Left renal pelvis (tissue), 4 donors: Measurements from ENCODE around the gene RNU1-4. TPM values are rescaled to one million over a fixed set of nuclear protein-coding genes. Genes with fewer than 3 reads are reported as not detected.
"Not testable (repeated sequence)": the region's sequence is repeated elsewhere in the genome, so short reads cannot be mapped to it uniquely, and the experiment has no call there.

Source experiments
- DNase-seq, 4 donors: peaks; one replicate each; pipeline ENCODE4 v3.0.0-alpha.2; 2013; ENCODE audit warnings: low read depth in 4 of 4, low spot score in 3 of 4
- polyA plus RNA-seq, 4 donors: library from polyadenylated mRNA; unstranded; fragments of 120-200 nt; gene quantifications; one replicate each; pipeline ENCODE4 v1.2.1, GENCODE V29; 2013; ENCODE audit not compliant: insufficient read length in 4 of 4

RNU1-4 gene
- polyA plus RNA-seq, 4 donors: not detected

DNA sequence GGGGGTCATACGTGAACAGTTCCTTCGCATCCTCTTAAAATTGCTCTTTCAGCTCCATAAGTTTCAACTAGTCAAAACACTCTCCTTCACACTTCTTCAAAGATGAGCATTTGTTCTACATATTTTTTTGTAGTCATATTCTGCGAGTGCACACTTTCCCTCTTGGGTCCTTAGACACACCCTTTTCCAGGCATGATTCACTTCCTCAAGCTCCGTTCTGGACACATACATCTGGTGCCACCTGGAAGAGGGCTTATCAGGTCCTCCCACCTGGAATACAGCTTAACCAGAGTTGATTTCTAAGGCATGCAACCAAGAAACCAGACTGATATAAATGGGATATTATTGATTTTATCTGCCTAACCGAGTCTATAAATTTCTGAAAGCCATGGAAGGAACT is 47.4 kb downstream of the RNU1-4 start:
- not testable (repeated sequence) for DNase-seq

Other genes with a start within 250 kb of the RNU1-4 start
- gene RNU1-1, start 226.2 kb upstream of the RNU1-4 start, polyA plus RNA-seq: not detected
- 100 to 1,000 TPM in 1 of 4 donors, 10 to 100 TPM in 3; 76.0 to 161 (median 88.4) TPM for gene NBPF1, start 127.0 kb upstream of the RNU1-4 start, polyA plus RNA-seq
- not detected for gene RNU1-3, start 73.6 kb upstream of the RNU1-4 start, polyA plus RNA-seq
- not detected for gene RNU1-2, start 155.5 kb downstream of the RNU1-4 start, polyA plus RNA-seq
- 10 to 100 TPM; 22.4 to 78.1 (median 34.6) TPM for gene CROCC, start 181.4 kb downstream of the RNU1-4 start, polyA plus RNA-seq
- gene MFAP2, start 240.1 kb downstream of the RNU1-4 start, polyA plus RNA-seq: 100 to 1,000 TPM; 204 to 582 (median 224) TPM